Breast epithelium (tissue), 3 donors: ENCODE measurements around the gene RGMA.

Source experiments
- CTCF ChIP-seq, 3 donors: fragments of 450-650 bp; IDR thresholded peaks; one replicate each; pipeline ENCODE4 v1.5.1; 2016 to 2017; ENCODE audit warnings: antibody characterized with exemption in 3 of 3, mild to moderate bottlenecking in 3 of 3, moderate library complexity in 3 of 3
- POLR2A ChIP-seq: fragments of 450-650 bp; IDR thresholded peaks from one replicate; pipeline ENCODE4 v1.6.1; 2016; ENCODE audit warnings: antibody characterized with exemption, mild to moderate bottlenecking, moderate library complexity

DNA sequence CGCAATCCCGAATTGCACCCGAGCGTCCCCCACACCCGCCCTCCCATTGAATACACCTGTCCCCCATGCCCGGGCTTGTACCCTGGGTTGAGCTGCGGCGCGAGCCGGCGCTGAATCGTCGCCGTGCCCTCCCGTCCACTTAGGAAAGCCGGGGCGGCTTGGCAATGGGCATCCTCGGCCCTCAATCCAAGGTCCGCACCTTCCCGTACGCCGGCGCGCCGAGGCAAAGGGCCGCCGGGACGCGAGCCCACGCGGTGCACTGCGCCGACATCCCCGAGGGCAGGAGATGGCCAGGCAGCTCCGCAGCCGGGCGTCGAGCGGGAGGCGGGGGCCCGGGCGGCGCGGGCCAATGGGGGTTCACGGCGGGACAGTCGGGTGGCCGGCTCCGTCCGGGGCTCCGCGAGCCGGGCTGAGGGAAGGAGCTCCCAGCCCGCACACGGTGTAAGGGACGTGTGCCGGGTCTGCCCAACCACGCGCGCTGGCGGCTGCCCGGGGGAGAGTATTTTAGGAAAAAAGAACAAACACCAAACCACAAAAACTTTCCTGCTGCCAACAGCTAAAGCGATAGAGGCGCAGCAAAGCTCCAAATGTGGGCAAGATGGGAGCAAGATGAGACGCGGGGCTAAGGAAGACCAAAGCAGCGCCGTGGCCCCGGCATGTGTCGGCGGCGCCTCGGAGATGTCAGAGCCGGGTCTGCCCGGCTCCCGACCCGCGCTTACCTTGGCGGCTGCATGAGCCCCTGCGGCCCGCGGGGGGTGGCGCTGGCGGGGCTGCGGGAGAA is 621 bp downstream of the RGMA start:
- TF ChIP-seq CTCF (IDR thresholded peaks at IDR 0.05) (no peak), POLR2A (no peak)
